Vagina (tissue), 2 donors: ENCODE data around the gene POLR2E. TPM values are rescaled to one million over a fixed set of nuclear protein-coding genes. Genes with fewer than 3 reads are reported as not detected.

Source experiments
- DNase-seq, 2 donors: peaks; one replicate each; pipeline ENCODE4 v3.0.0-alpha.2; 2017; ENCODE audit errors: extremely low spot score in 2 of 2
- H3K27ac ChIP-seq: fragments of 200-600 bp; sonication (generic); one replicate; pipeline ENCODE4 v1.5.1; 2019
- H3K27me3 ChIP-seq: fragments of 200-600 bp; sonication (generic); one replicate; pipeline ENCODE4 v1.5.1; 2019
- H3K36me3 ChIP-seq, 2 donors: fragments of 200-600 bp; sonication (generic); one replicate each; pipeline ENCODE4 v1.5.1; 2017 to 2019
- H3K4me1 ChIP-seq: fragments of 200-600 bp; sonication (generic); one replicate; pipeline ENCODE4 v1.5.1; 2019
- H3K4me3 ChIP-seq, 2 donors: fragments of 200-600 bp; sonication (generic); 1 replicate in 1 of 2; 2 replicates in 1 of 2; pipeline ENCODE4 v1.5.1; 2016 to 2019
- H3K9me3 ChIP-seq: fragments of 200-600 bp; sonication (generic); one replicate; pipeline ENCODE4 v1.5.1; 2019
- CTCF ChIP-seq, 3 experiments: fragments of 450-650 bp in 2 of 3; fragments of 200-600 bp in 1 of 3; sonication (generic) in 1 of 3; IDR thresholded peaks; one replicate each; pipeline ENCODE4 v1.5.1; 2017 to 2019; ENCODE audit warnings: antibody characterized with exemption in 3 of 3, mild to moderate bottlenecking in 2 of 3, moderate library complexity in 2 of 3
- POLR2A ChIP-seq, 2 donors: fragments of 450-650 bp; IDR thresholded peaks; one replicate each; pipeline ENCODE4 v1.6.1; 2017; ENCODE audit warnings: antibody characterized with exemption in 2 of 2, mild to moderate bottlenecking in 2 of 2, moderate library complexity in 2 of 2
- POLR2AphosphoS5 ChIP-seq, 2 donors: sonication (generic); formaldehyde crosslinking; IDR thresholded peaks; one replicate each; pipeline ENCODE4 v1.9.0; 2017; ENCODE audit warnings: antibody characterized with exemption in 2 of 2, mild to moderate bottlenecking in 2 of 2, low read depth in 1 of 2; ENCODE audit not compliant: insufficient read depth in 1 of 2
- intact Hi-C: fragments of 100-400 bp; cut with DNase I; formaldehyde crosslinking; loops from one replicate; pipeline ENCODE4 v1.15.1; 2023
- total RNA-seq: library from RNA; depleted of rRNA; stranded (reverse); fragments of >200 nt; gene quantifications from one replicate; pipeline ENCODE4 v1.2.3, GENCODE V29; 2016

Gene POLR2E
- total RNA-seq, 1 donor from 2014 or later, result 83.7 TPM

GRCh38 chr19:1140272-1141027 lies 45.3 kb upstream of the POLR2E start:
- no peak for DNase-seq
- H3K4me3 ChIP-seq, result no peak overlapping the region
- no peak for TF ChIP-seq POLR2A (IDR thresholded peaks at IDR 0.05)
- no peak for TF ChIP-seq POLR2AphosphoS5 (IDR thresholded peaks at IDR 0.05; ENCODE audit: insufficient read depth in 1 of 2, low read depth in 1 of 2)
- TF ChIP-seq CTCF (IDR thresholded peaks at IDR 0.05), result no peak
- no peaks in the 10 kb centered on the region for H3K9me3 ChIP-seq
- intact Hi-C loops, result no loop called here
- no peaks in the 10 kb centered on the region for H3K27me3 ChIP-seq
- H3K4me1 ChIP-seq, result peaks cover 15% of the 10 kb centered on the region
- peaks cover 0 to 16% of the 10 kb centered on the region in 2 donors for H3K36me3 ChIP-seq
- H3K27ac ChIP-seq, result no peak overlapping the region

GRCh38 chr19:1139126-1139525 lies 44.0 kb upstream of the POLR2E start:
- Histone ChIP-seq H3K36me3 (peaks cover 0 to 14% of the 10 kb centered on the region in 2 donors), H3K4me1 (peaks cover 28% of the 10 kb centered on the region), H3K27me3 (no peaks in the 10 kb centered on the region), H3K9me3 (no peaks in the 10 kb centered on the region), H3K27ac (no peak overlapping the region), H3K4me3 (no peak overlapping the region)
- TF ChIP-seq POLR2AphosphoS5 (IDR thresholded peaks at IDR 0.05; ENCODE audit: insufficient read depth in 1 of 2, low read depth in 1 of 2) (no peak), POLR2A (IDR thresholded peaks at IDR 0.05) (no peak), CTCF (IDR thresholded peaks at IDR 0.05) (no peak)
- no peak for DNase-seq
- intact Hi-C loops, result no loop called here

- H3K4me1 ChIP-seq, result peaks cover 38% of the 10 kb centered on the region
- TF ChIP-seq POLR2AphosphoS5 (IDR thresholded peaks at IDR 0.05; ENCODE audit: insufficient read depth in 1 of 2, low read depth in 1 of 2) (no peak), CTCF (IDR thresholded peaks at IDR 0.05) (no peak), POLR2A (IDR thresholded peaks at IDR 0.05) (no peak)
Measured at GRCh38 chr19:1138121-1138520, 42.9 kb upstream of the POLR2E start.

GRCh38 chr19:1136621-1137317 lies 41.6 kb upstream of the POLR2E start:
- Histone ChIP-seq H3K4me3 (no peak overlapping the region), H3K27ac (no peak overlapping the region), H3K36me3 (no peaks in the 10 kb centered on the region), H3K4me1 (peaks cover 51% of the 10 kb centered on the region), H3K27me3 (no peaks in the 10 kb centered on the region), H3K9me3 (no peaks in the 10 kb centered on the region)
- TF ChIP-seq CTCF (IDR thresholded peaks at IDR 0.05) (no peak), POLR2A (IDR thresholded peaks at IDR 0.05) (no peak), POLR2AphosphoS5 (IDR thresholded peaks at IDR 0.05; ENCODE audit: insufficient read depth in 1 of 2, low read depth in 1 of 2) (no peak)
- no peak for DNase-seq
- intact Hi-C loops, result no loop called here

More at GRCh38 chr19:1138121-1138520, 42.9 kb upstream of the POLR2E start:
- H3K27ac ChIP-seq, result no peak overlapping the region
- no peaks in the 10 kb centered on the region for H3K9me3 ChIP-seq
- no peak overlapping the region for H3K4me3 ChIP-seq
- intact Hi-C loops, result no loop called here
- DNase-seq, result no peak
- peaks cover 0 to 4% of the 10 kb centered on the region in 2 donors for H3K36me3 ChIP-seq
- no peaks in the 10 kb centered on the region for H3K27me3 ChIP-seq

GRCh38 chr19:1136201-1136600 lies 41.0 kb upstream of the POLR2E start:
- Histone ChIP-seq H3K4me1 (peaks cover 57% of the 10 kb centered on the region), H3K27me3 (no peaks in the 10 kb centered on the region), H3K9me3 (no peaks in the 10 kb centered on the region), H3K36me3 (no peaks in the 10 kb centered on the region), H3K27ac (peak overlapping the region; percentile 1), H3K4me3 (no peak overlapping the region)
- DNase-seq, result no peak
- intact Hi-C loops, result no loop called here
- TF ChIP-seq POLR2A (IDR thresholded peaks at IDR 0.05) (no peak), POLR2AphosphoS5 (IDR thresholded peaks at IDR 0.05; ENCODE audit: insufficient read depth in 1 of 2, low read depth in 1 of 2) (no peak), CTCF (IDR thresholded peaks at IDR 0.05) (no peak)
